GM18505 (cell line): Measurements from ENCODE around the gene CLEC1A.
"Not testable (repeated sequence)": the region's sequence is repeated elsewhere in the genome, so short reads cannot be mapped to it uniquely, and the experiment has no call there.

Experiments
- ATAC-seq: cut with Tn5 transposase; IDR thresholded peaks from one replicate; pipeline ENCODE4 v1.9.1; 2021; ENCODE audit not compliant: unreplicated experiment
- POLR2A ChIP-seq: IDR thresholded peaks from 4 replicates; pipeline ENCODE4 v1.6.1; 2011; ENCODE audit warnings: borderline replicate concordance; ENCODE audit not compliant: insufficient read depth, insufficient read length; ENCODE audit errors: extremely low read depth

CLEC1A gene

GRCh38 chr12:10065241-10065640 is 33.5 kb downstream of the CLEC1A start:
- no peak for ATAC-seq
- no peak for TF ChIP-seq POLR2A

- no peak for ATAC-seq
- TF ChIP-seq POLR2A: no peak
Observed at GRCh38 chr12:10058387-10058786, 40.4 kb downstream of the CLEC1A start.

DNA sequence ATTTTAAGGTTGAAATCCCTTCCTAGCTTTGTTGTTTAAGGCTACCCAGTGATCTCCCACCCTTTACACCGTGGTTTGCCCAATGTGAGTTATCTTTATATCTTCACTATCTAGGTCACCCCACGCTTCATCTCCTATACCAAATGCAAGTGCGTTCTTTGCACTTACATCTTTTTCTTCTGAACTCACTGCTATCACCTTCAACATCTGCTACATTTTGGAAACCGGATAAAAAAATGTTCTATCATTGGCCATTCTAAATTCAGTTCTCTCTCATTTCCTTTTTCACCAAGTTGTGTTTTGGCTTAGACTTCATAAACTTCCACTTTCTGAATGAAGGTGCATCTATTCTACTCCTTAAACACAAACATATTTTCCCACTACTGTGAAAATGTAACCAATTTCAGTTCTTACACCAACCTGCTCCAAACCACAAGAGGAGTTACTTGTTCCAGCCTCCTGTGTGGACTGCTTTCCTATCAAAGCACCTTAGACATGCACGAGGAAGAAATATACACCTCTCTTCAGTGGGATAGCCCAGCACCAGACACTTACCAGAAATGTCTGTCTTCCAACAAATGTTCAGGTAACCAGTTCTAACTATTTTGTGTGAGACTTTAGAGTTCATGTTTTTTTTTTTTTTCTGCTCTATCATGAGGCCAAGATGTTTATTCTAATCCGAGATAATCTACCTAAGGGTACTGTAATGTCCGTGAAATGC is 46.4 kb downstream of the CLEC1A start:
- ATAC-seq: no peak
- TF ChIP-seq POLR2A: no peak

- TF ChIP-seq POLR2A: no peak
Observed at GRCh38 chr12:10048526-10048925, 50.3 kb downstream of the CLEC1A start.

DNA sequence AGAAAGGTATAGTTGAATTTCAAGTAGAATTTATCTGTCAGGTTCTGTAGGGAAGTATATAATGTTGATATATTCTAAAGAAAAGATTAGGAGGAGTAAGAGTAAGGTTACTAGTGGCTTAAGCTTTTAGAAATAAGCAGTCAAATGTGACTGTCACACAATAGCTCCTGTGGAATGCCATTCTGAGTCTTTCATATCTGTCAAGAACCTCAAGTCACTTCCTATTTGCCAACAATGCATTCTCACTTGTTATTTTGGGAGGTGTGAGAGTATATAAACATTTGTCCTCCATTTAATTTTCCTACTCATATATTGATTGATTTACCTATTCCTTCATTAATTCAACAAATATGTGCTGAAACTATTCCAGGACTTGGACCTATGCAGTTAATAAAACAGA is 56.6 kb downstream of the CLEC1A start:
- no peak for ATAC-seq
- TF ChIP-seq POLR2A: no peak

More at GRCh38 chr12:10048526-10048925, 50.3 kb downstream of the CLEC1A start:
- ATAC-seq: no peak

DNA sequence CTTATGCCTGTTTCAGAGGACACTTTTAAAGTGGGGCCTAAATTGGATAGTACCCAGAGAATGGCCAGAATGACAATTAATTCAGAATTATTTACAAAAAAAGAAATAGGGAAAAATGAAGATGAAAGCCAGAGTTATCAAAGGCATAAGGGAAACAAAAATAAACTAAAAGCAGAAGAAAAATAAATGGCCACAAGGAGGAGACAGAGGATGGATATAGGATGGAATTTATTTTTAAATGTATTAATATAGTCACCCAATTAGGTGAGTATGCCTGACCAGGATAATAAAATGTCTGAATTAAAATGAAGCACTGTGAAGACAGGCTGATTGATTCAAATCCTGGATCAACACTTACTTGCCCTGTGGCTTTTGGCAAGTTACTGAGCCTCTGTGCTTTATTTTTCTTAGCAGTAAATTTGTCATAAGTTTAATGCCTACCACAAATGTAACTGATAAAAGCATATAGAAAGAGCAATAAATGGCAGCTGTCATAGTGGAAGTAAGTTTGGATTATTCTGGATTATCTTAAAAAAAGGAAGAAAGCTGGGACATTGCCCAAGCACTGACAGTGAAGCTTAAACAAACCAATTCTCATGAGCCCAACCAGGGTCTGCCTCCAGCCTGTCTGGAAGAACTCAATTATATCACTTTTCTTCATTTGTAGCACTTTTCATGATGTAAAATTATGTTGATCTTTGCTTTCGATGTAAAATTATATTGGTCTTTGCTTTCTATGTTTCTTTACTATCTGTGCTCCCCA is 64.8 kb downstream of the CLEC1A start:
- ATAC-seq: no peak
- TF ChIP-seq POLR2A: no peak

GRCh38 chr12:10031771-10032175 is 67.0 kb downstream of the CLEC1A start:
- no peak for ATAC-seq

GRCh38 chr12:10031321-10031720 is 67.5 kb downstream of the CLEC1A start:
- ATAC-seq: no peak
- no peak for TF ChIP-seq POLR2A

More at GRCh38 chr12:10031771-10032175, 67.0 kb downstream of the CLEC1A start:
- no peak for TF ChIP-seq POLR2A

GRCh38 chr12:10030446-10030845 is 68.3 kb downstream of the CLEC1A start, which contains the start of gene CLEC9A:
Gene CLEC9A (plus strand): TSS chr12:10030682. CDS start chr12:10052688, 22,006 bp downstream.
- TF ChIP-seq POLR2A: no peak
- no peak for ATAC-seq

DNA sequence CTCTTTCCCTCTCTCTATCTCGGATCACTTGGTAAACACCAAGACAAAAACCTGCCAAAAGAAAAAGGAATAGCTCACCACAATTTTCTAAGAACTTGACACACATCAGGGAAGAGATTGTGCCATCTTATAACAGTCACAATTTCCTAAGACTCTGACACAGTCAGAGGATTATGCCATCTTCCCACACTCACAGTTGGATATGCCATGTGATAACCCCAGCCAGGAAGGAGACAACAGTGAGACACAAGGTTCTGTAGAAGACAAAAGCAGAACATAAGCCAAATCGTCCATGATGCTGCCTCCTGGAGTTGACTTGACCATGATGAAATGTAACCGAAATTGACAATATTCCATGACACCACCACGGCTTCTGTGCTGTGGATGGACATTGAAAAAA is 71.1 kb downstream of the CLEC1A start:
- no peak for ATAC-seq
- no peak for TF ChIP-seq POLR2A

DNA sequence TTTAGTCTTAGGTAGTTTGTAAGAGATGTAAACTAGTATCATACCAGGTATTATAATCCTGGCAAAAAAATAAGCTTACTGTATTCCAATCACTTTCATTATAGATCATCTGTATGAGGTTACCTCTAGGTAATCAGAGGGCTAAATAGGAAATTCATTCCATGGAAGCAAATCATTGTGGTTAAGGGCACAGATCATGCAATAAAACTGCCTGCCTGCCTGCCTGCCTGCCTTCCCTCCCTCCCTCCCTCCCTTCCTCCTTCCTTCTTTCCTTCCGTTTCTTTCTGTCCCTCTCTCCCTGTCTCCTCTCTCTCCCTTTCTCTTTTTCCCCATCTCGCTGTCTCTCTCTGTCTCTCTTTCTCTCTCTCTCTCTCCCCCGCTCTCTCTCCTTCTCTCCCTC is 71.5 kb downstream of the CLEC1A start:
- TF ChIP-seq POLR2A: no peak
- ATAC-seq: no peak

- ATAC-seq: not testable (repeated sequence)
Observed at GRCh38 chr12:10026666-10027065, 72.1 kb downstream of the CLEC1A start.

DNA sequence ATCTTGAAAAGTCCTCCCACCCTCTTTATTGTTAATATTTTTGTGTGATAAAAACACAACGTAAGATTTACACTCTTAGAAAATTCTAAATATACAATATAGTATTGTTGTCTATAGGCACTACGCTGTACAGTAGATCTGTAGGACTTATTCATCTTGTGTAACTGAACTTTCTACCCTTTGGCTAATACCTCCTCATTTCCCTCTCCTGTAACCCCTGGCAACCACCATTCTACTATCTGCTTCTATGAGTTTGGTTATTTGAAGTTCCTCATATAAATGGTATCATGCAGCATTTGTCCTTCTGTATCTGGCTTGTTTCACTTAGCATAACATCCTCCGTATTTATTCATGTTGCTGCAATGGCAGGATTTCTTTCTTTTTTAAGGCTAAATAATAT is 73.5 kb downstream of the CLEC1A start:
- no peak for TF ChIP-seq POLR2A
- no peak for ATAC-seq

GRCh38 chr12:10021342-10021741 is 77.4 kb downstream of the CLEC1A start:
- TF ChIP-seq POLR2A: no peak
- no peak for ATAC-seq
